HepG2 (cell line): ENCODE measurements around the gene DIP2C.

Experiments used
- BHLHE40 ChIP-seq: IDR thresholded peaks from 2 replicates; pipeline ENCODE4 v1.6.1; 2011; ENCODE audit warnings: low read length, improper control_type of control experiment
- FOXK1 ChIP-seq: sonication (generic); formaldehyde crosslinking; IDR thresholded peaks from 2 replicates; pipeline ENCODE4 v1.4.0; 2020; ENCODE audit warnings: low read depth, missing genetic modification reagents, borderline replicate concordance
- NR2C2 ChIP-seq: sonication (generic); formaldehyde crosslinking; IDR thresholded peaks from 2 replicates; pipeline ENCODE4 v1.4.0; 2020; ENCODE audit warnings: missing genetic modification reagents, mild to moderate bottlenecking, moderate library complexity, borderline replicate concordance
- PAX8 ChIP-seq: sonication (generic); formaldehyde crosslinking; IDR thresholded peaks from 2 replicates; pipeline ENCODE4 v1.8.0; 2022; ENCODE audit warnings: mild to moderate bottlenecking, missing genetic modification reagents, borderline replicate concordance
- POLR2AphosphoS5 ChIP-seq: IDR thresholded peaks from 2 replicates; pipeline ENCODE4 v1.6.1; 2012; ENCODE audit warnings: low read depth, low read length
- SMC3 ChIP-seq: IDR thresholded peaks from 2 replicates; pipeline ENCODE4 v1.6.1; 2011; ENCODE audit warnings: low read length, improper control_type of control experiment
- ZNF549 ChIP-seq: sonication (generic); formaldehyde crosslinking; IDR thresholded peaks from 2 replicates; pipeline ENCODE4 v1.5.0; 2020; ENCODE audit warnings: missing genetic modification reagents
- ZNF572 ChIP-seq: sonication (generic); formaldehyde crosslinking; IDR thresholded peaks from 2 replicates; pipeline ENCODE4 v1.5.1; 2020; ENCODE audit warnings: mild to moderate bottlenecking, missing genetic modification reagents
- TF ChIP-seq, protein P1 (sequence below): sonication (generic); formaldehyde crosslinking; IDR thresholded peaks from 2 replicates; pipeline ENCODE4 v1.5.0; 2020; ENCODE audit warnings: mild to moderate bottlenecking, missing genetic modification reagents, moderate library complexity
- TF ChIP-seq, protein P2 (sequence below): sonication (generic); formaldehyde crosslinking; IDR thresholded peaks from 2 replicates; pipeline ENCODE4 v1.4.0; 2020; ENCODE audit warnings: missing genetic modification reagents
- TF ChIP-seq, protein P3 (sequence below): sonication (generic); formaldehyde crosslinking; IDR thresholded peaks from 2 replicates; pipeline ENCODE4 v1.4.0; 2020; ENCODE audit warnings: missing genetic modification reagents, borderline replicate concordance

DNA sequence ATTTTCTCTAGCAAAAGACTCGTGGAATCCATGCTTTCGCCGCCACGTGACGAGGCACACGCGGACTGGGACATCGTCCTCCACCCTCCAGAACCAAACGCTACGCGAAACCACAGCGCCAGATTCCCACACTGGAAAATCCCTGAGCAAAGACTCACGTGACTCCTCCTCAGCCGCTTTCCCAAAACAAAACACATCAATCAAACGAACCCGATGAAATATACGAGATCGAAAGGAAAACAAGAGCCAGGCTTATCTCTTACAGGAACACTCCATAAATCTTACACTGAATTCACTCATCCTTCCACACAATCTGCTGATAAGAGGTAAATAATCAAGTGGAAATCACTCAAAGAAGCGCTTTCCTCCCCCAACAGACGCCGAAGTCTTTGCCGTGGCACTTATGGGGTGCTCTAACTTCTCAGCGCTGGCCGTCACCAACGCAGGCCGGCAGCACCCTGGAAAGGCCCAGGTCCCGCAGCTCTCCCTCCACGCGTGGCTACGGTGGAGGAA lies 23.8 kb downstream of the DIP2C start:
- TF ChIP-seq, protein P1, sequence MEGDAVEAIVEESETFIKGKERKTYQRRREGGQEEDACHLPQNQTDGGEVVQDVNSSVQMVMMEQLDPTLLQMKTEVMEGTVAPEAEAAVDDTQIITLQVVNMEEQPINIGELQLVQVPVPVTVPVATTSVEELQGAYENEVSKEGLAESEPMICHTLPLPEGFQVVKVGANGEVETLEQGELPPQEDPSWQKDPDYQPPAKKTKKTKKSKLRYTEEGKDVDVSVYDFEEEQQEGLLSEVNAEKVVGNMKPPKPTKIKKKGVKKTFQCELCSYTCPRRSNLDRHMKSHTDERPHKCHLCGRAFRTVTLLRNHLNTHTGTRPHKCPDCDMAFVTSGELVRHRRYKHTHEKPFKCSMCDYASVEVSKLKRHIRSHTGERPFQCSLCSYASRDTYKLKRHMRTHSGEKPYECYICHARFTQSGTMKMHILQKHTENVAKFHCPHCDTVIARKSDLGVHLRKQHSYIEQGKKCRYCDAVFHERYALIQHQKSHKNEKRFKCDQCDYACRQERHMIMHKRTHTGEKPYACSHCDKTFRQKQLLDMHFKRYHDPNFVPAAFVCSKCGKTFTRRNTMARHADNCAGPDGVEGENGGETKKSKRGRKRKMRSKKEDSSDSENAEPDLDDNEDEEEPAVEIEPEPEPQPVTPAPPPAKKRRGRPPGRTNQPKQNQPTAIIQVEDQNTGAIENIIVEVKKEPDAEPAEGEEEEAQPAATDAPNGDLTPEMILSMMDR (CRISPR knock-in tag) = no peak
- TF ChIP-seq PAX8 (CRISPR knock-in tag) (no peak), BHLHE40 (no peak), ZNF549 (no peak), NR2C2 (CRISPR knock-in tag) (no peak), POLR2AphosphoS5 (no peak), SMC3 (no peak), ZNF572 (no peak), FOXK1 (no peak)
- TF ChIP-seq, protein P2, sequence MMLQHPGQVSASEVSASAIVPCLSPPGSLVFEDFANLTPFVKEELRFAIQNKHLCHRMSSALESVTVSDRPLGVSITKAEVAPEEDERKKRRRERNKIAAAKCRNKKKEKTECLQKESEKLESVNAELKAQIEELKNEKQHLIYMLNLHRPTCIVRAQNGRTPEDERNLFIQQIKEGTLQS (CRISPR knock-in tag) = no peak
- TF ChIP-seq, protein P3, sequence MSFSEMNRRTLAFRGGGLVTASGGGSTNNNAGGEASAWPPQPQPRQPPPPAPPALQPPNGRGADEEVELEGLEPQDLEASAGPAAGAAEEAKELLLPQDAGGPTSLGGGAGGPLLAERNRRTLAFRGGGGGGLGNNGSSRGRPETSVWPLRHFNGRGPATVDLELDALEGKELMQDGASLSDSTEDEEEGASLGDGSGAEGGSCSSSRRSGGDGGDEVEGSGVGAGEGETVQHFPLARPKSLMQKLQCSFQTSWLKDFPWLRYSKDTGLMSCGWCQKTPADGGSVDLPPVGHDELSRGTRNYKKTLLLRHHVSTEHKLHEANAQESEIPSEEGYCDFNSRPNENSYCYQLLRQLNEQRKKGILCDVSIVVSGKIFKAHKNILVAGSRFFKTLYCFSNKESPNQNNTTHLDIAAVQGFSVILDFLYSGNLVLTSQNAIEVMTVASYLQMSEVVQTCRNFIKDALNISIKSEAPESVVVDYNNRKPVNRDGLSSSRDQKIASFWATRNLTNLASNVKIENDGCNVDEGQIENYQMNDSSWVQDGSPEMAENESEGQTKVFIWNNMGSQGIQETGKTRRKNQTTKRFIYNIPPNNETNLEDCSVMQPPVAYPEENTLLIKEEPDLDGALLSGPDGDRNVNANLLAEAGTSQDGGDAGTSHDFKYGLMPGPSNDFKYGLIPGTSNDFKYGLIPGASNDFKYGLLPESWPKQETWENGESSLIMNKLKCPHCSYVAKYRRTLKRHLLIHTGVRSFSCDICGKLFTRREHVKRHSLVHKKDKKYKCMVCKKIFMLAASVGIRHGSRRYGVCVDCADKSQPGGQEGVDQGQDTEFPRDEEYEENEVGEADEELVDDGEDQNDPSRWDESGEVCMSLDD (CRISPR knock-in tag) = no peak
